Activated T-cell treated with anti-CD3 and anti-CD28 coated beads, Interleukin-2, amount 50 U/mL, for 4 hours (primary cell): Measurements from ENCODE around the gene IGFLR1. TPM values are rescaled to one million over a fixed set of nuclear protein-coding genes. Genes with fewer than 3 reads are reported as not detected.

Experiments
- ATAC-seq, 2 donors: fragments of 200-7000 bp; cut with Tn5 transposase; one replicate each; pipeline ENCODE4 v1.10.0; 2021
- DNase-seq: peaks from one replicate; pipeline ENCODE4 v3.0.0-alpha.2; 2020
- H3K27me3 Mint-ChIP-seq: one replicate; pipeline ENCODE4 v1.8.0; 2021; ENCODE audit warnings: low read depth, mixed read lengths
- H3K36me3 Mint-ChIP-seq: one replicate; pipeline ENCODE4 v1.8.0; 2022; ENCODE audit warnings: mixed read lengths; ENCODE audit not compliant: insufficient read depth
- H3K4me1 Mint-ChIP-seq: one replicate; pipeline ENCODE4 v1.8.0; 2021; ENCODE audit warnings: low read depth, mixed read lengths
- H3K4me3 Mint-ChIP-seq: one replicate; pipeline ENCODE4 v1.8.0; 2021; ENCODE audit warnings: mild to moderate bottlenecking, moderate library complexity, mixed read lengths
- H3K9me3 Mint-ChIP-seq: one replicate; pipeline ENCODE4 v1.8.0; 2021; ENCODE audit warnings: mixed read lengths
- total RNA-seq, 3 donors: library from RNA; stranded (reverse); gene quantifications; one replicate each; pipeline ENCODE4 v1.2.1, GENCODE V29; 2021

The IGFLR1 gene
- total RNA-seq, 3 donors from 2014 or later: 24.0 to 32.7 (median 29.8) TPM

GRCh38 chr19:35741203-35741515 is 1.1 kb downstream of the IGFLR1 start:
- no peaks in the 10 kb centered on the region for H3K9me3 Mint-ChIP-seq
- ATAC-seq: no peak
- H3K36me3 Mint-ChIP-seq: peaks cover 21% of the 10 kb centered on the region
- DNase-seq: no peak
- H3K4me1 Mint-ChIP-seq: peaks cover 54% of the 10 kb centered on the region
- H3K27me3 Mint-ChIP-seq: no peaks in the 10 kb centered on the region
- H3K4me3 Mint-ChIP-seq: peak overlapping the region; percentile 88

DNA sequence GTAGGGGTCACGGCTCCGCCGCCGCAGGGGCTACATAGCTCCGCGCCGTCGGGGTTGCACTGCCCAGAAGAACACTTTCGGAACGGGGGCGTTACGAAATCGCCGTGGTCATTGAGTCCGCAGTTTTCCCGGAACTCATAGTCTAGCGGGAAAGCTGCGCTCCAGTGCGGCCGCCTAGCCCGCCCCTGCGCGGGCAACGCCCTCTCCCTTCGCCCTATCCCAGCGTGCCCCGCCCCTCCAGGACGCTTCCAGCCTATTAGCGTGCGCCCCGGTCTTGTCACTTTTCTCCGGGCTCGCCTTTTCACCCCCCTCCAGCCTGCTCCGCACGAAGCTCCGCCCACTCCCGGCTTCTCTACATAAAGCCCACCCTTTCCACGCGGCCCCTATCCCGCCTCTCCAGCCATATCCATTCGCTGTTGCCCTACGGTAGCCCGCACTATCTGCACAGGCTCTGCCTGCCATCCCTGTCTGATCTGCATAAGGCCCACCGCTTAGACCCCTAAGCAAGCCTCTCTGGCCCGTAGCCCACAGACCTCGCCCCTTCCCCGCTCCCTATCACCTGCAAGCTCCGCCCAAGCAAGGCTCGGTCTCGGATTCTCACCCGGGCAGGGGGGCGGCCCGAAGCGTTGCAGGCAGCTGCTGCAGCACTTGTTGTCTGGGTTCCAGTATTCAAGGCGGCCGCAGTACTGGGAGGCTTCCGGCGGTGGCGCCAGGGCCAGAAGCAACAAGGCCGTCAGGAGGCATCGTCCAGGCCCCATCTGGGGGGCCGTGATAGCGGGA is 1.6 kb downstream of the IGFLR1 start:
- Mint-ChIP-seq H3K36me3 (peaks cover 23% of the 10 kb centered on the region), H3K4me1 (peaks cover 48% of the 10 kb centered on the region), H3K9me3 (no peaks in the 10 kb centered on the region), H3K4me3 (peak overlapping the region; percentile 88), H3K27me3 (no peaks in the 10 kb centered on the region)
- ATAC-seq: peak; percentile 66 to 72
- DNase-seq: peak; percentile 91

DNA sequence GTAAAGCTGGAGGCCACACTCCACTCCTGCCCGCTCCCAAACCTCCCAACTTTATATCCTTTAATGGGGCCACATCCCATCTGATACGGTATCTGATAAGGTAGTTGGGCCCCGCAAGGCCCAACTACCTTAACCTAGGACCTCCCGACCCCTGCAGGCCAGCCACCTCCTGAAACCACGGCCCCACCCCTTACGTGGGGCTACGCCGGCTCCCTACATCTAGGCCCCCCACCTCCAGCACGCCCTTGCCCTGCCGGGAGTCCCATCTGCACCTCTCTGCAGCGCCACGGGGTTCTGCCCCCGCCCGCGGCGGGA is 2.2 kb downstream of the IGFLR1 start:
- Mint-ChIP-seq H3K4me1 (peaks cover 46% of the 10 kb centered on the region), H3K9me3 (no peaks in the 10 kb centered on the region), H3K36me3 (peaks cover 23% of the 10 kb centered on the region), H3K27me3 (no peaks in the 10 kb centered on the region), H3K4me3 (peak overlapping the region; percentile 88)
- DNase-seq (no peak), ATAC-seq (peak; percentile 8 to 10)

GRCh38 chr19:35739275-35740107 is 2.8 kb downstream of the IGFLR1 start:
- DNase-seq (no peak), ATAC-seq (no peak)
- Mint-ChIP-seq H3K36me3 (peaks cover 28% of the 10 kb centered on the region), H3K4me3 (peak overlapping the region; percentile 88), H3K4me1 (peaks cover 44% of the 10 kb centered on the region), H3K9me3 (no peaks in the 10 kb centered on the region), H3K27me3 (no peaks in the 10 kb centered on the region)

- peaks cover 33% of the 10 kb centered on the region for H3K36me3 Mint-ChIP-seq
- no peaks in the 10 kb centered on the region for H3K9me3 Mint-ChIP-seq
- DNase-seq: no peak
- no peak overlapping the region for H3K4me3 Mint-ChIP-seq
- no peaks in the 10 kb centered on the region for H3K27me3 Mint-ChIP-seq
- peaks cover 38% of the 10 kb centered on the region for H3K4me1 Mint-ChIP-seq
- ATAC-seq: no peak
Observed at GRCh38 chr19:35738887-35739229, 3.4 kb downstream of the IGFLR1 start.

GRCh38 chr19:35738021-35738886 is 4.0 kb downstream of the IGFLR1 start:
- Mint-ChIP-seq H3K9me3 (no peaks in the 10 kb centered on the region), H3K27me3 (no peaks in the 10 kb centered on the region), H3K4me3 (no peak overlapping the region), H3K4me1 (peaks cover 34% of the 10 kb centered on the region), H3K36me3 (peaks cover 34% of the 10 kb centered on the region)
- DNase-seq: no peak
- no peak for ATAC-seq

- Mint-ChIP-seq H3K36me3 (peaks cover 28% of the 10 kb centered on the region), H3K4me3 (no peak overlapping the region), H3K4me1 (peaks cover 24% of the 10 kb centered on the region), H3K27me3 (no peaks in the 10 kb centered on the region), H3K9me3 (no peaks in the 10 kb centered on the region)
- no peak for DNase-seq
- no peak for ATAC-seq
Observed at GRCh38 chr19:35736913-35737886, 5.1 kb downstream of the IGFLR1 start.

GRCh38 chr19:35734889-35735288 is 7.4 kb downstream of the IGFLR1 start:
- no peak for ATAC-seq
- Mint-ChIP-seq H3K9me3 (no peaks in the 10 kb centered on the region), H3K36me3 (peaks cover 43% of the 10 kb centered on the region), H3K27me3 (no peaks in the 10 kb centered on the region), H3K4me3 (no peak overlapping the region), H3K4me1 (peaks cover 13% of the 10 kb centered on the region)
- DNase-seq: no peak

GRCh38 chr19:35734273-35734672 is 8.0 kb downstream of the IGFLR1 start:
- H3K4me1 Mint-ChIP-seq: peaks cover 8% of the 10 kb centered on the region
- H3K9me3 Mint-ChIP-seq: no peaks in the 10 kb centered on the region
- no peak for DNase-seq
- H3K4me3 Mint-ChIP-seq: no peak overlapping the region
- peaks cover 43% of the 10 kb centered on the region for H3K36me3 Mint-ChIP-seq
- no peak for ATAC-seq
- no peaks in the 10 kb centered on the region for H3K27me3 Mint-ChIP-seq

DNA sequence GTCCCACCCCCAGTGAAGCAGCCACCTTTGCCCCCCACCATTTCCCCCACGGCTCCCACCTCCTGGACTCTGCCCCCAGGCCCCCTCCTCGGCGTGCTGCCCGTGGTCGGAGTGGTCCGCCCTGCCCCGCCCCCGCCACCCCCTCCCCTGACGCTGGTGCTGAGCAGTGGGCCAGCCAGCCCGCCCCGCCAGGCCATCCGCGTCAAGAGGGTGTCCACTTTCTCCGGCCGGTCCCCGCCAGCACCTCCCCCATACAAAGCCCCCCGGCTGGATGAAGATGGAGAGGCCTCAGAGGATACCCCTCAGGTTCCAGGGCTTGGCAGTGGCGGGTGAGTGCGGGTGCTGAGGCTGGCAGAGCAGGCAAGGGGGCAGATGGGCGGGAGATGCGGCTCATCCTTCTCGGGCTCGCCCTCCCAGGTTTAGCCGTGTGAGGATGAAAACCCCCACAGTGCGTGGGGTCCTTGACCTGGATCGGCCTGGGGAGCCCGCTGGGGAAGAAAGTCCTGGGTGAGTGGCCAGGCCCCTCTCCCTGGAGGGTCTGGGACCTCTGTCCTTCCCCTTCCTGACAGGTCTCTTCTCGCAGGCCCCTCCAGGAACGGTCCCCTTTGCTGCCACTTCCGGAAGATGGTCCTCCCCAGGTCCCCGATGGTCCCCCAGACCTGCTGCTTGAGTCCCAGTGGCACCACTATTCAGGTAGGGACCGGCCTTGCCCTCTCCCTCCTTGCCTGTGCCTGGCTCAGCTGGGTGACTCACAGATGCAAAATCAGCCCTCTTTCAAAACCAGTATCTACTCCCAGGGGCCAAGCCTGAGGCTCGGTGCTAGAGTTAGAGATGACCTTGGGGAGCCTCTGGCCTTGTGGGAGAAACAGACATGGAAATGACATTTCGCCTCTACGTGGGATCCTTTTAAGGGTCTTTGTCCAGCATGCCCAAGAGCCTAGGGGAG is 8.8 kb downstream of the IGFLR1 start:
- Mint-ChIP-seq H3K4me1 (peaks cover 5% of the 10 kb centered on the region), H3K27me3 (no peaks in the 10 kb centered on the region), H3K36me3 (peaks cover 42% of the 10 kb centered on the region), H3K9me3 (no peaks in the 10 kb centered on the region), H3K4me3 (no peak overlapping the region)
- no peak for ATAC-seq
- DNase-seq: no peak

GRCh38 chr19:35732540-35733179 is 9.6 kb downstream of the IGFLR1 start:
- Mint-ChIP-seq H3K27me3 (no peaks in the 10 kb centered on the region), H3K9me3 (no peaks in the 10 kb centered on the region), H3K4me3 (no peak overlapping the region), H3K4me1 (peaks cover 5% of the 10 kb centered on the region), H3K36me3 (peaks cover 44% of the 10 kb centered on the region)
- ATAC-seq (no peak), DNase-seq (no peak)

DNA sequence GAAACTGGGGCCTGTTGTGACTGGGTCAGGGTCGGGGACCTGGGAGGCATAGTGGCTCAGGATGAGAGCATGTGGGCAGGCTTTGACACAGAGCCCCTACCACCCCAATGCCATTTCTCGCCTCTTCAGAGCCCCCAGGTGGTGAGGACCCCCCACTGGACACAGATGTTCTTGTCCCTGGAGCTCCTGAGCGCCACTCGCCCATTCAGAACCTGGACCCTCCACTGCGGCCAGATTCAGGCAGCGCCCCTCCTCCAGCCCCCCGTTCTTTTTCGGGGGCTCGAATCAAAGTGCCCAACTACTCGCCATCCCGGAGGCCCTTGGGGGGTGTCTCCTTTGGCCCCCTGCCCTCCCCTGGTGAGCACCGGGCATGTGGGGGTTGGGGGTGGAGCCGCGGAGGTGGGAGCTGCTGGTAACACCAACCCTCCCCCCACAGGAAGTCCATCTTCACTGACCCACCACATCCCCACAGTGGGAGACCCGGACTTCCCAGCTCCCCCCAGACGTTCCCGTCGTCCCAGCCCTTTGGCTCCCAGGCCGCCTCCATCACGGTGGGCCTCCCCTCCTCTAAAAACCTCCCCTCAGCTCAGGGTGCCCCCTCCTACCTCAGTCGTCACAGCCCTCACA is 10.4 kb downstream of the IGFLR1 start:
- Mint-ChIP-seq H3K36me3 (peaks cover 42% of the 10 kb centered on the region), H3K4me3 (no peak overlapping the region), H3K27me3 (no peaks in the 10 kb centered on the region), H3K9me3 (no peaks in the 10 kb centered on the region), H3K4me1 (peaks cover 3% of the 10 kb centered on the region)
- ATAC-seq: no peak
- DNase-seq: no peak
